Measurements from ENCODE around the gene SLC16A6.
"Not testable (repeated sequence)": the region's sequence is repeated elsewhere in the genome, so short reads cannot be mapped to it uniquely, and the experiment has no call there.

The SLC16A6 gene

GRCh38 chr17:68288375-68288774 lies 2.6 kb downstream of the SLC16A6 start:
- no peak overlapping the region for H3K4me2 ChIP-seq (ENCODE audit: insufficient read depth, low read length, poor library complexity, severe bottlenecking)
- no peak overlapping the region for H2AK5ac ChIP-seq (ENCODE audit: low read depth, low read length)
- WGBS, 2 donors (ENCODE audit: extremely low coverage in 2 of 2, insufficient read length in 2 of 2, insufficient replicate concordance in 1 of 2): no CpG with 5 or more reads among the region's 5 CpGs
- H2AFZ ChIP-seq (ENCODE audit: low read length): no peak overlapping the region
- H3K18ac ChIP-seq (ENCODE audit: low read length): no peak overlapping the region
- no peak overlapping the region for H3K4me3 ChIP-seq (ENCODE audit: low read length in 2 of 2)
- no peak overlapping the region for H2BK15ac ChIP-seq (ENCODE audit: low read length)
- no peak overlapping the region for H3K4ac ChIP-seq (ENCODE audit: low read length)
- no peak overlapping the region for H2BK5ac ChIP-seq (ENCODE audit: low read length)
- H2BK120ac ChIP-seq (ENCODE audit: low read depth, low read length): no peak overlapping the region
- no peaks in the 10 kb centered on the region for H3K36me3 ChIP-seq (replicated peaks in 1 of 2; ENCODE audit: control insufficient read depth in 2 of 2, insufficient read depth in 2 of 2, low read length in 2 of 2)
- no peaks in the 10 kb centered on the region for H3K9me3 ChIP-seq (replicated peaks in 1 of 2; ENCODE audit: control insufficient read depth in 2 of 2, insufficient read depth in 1 of 2, low read depth in 1 of 2, low read length in 2 of 2)
- H3K4me1 ChIP-seq (ENCODE audit: control insufficient read depth in 2 of 2, insufficient read depth in 1 of 2, low read depth in 1 of 2, low read length in 2 of 2): peaks cover 0 to 7% of the 10 kb centered on the region in 2 donors
- H3K23ac ChIP-seq (ENCODE audit: low read depth, low read length, poor library complexity): no peak overlapping the region
- no peak overlapping the region for H2BK12ac ChIP-seq (ENCODE audit: low read length)
- no peak overlapping the region for H3K9ac ChIP-seq (ENCODE audit: low read depth, low read length, poor library complexity)
- no peak overlapping the region for H3K14ac ChIP-seq (ENCODE audit: low read length)
- no peak for DNase-seq (ENCODE audit: low spot score)
- H3K27ac ChIP-seq (replicated peaks; ENCODE audit: low read length): no peak overlapping the region
- H3K27me3 ChIP-seq (ENCODE audit: control insufficient read depth in 3 of 3, insufficient read depth in 3 of 3, low read depth in 1 of 3, low read length in 3 of 3): peaks cover 0 to 21% (median 3%) of the 10 kb centered on the region in 3 experiments
- H4K91ac ChIP-seq (ENCODE audit: low read depth, low read length, poor library complexity): no peak overlapping the region
- no peaks in the 10 kb centered on the region for H3K79me1 ChIP-seq (ENCODE audit: low read depth, low read length)
- H4K8ac ChIP-seq (ENCODE audit: low read depth, low read length): no peak overlapping the region

DNA sequence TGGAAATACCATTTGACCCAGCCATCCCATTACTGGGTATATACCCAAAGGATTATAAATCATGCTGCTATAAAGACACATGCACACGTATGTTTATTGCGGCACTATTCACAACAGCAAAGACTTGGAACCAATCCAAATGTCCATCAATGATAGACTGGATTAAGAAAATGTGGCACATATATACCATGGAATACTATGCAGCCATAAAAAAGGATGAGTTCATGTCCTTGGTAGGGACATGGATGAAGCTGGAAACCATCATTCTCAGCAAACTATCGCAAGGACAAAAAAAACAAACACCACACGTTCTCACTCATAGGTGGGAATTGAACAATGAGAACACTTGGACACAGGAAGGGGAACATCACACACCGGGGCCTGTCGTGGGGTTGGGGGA lies 9.0 kb downstream of the SLC16A6 start:
- H2AK5ac ChIP-seq (ENCODE audit: low read depth, low read length); H3K18ac ChIP-seq (ENCODE audit: low read length); H2BK120ac ChIP-seq (ENCODE audit: low read depth, low read length); H2BK5ac ChIP-seq (ENCODE audit: low read length); H3K79me1 ChIP-seq (ENCODE audit: low read depth, low read length); H4K8ac ChIP-seq (ENCODE audit: low read depth, low read length); DNase-seq (ENCODE audit: low spot score); H3K27me3 ChIP-seq (ENCODE audit: control insufficient read depth in 3 of 3, insufficient read depth in 3 of 3, low read depth in 1 of 3, low read length in 3 of 3); H2BK12ac ChIP-seq (ENCODE audit: low read length); H3K4me2 ChIP-seq (ENCODE audit: insufficient read depth, low read length, poor library complexity, severe bottlenecking); H2AFZ ChIP-seq (ENCODE audit: low read length); H3K14ac ChIP-seq (ENCODE audit: low read length); H3K23ac ChIP-seq (ENCODE audit: low read depth, low read length, poor library complexity); H3K4me3 ChIP-seq (ENCODE audit: low read length in 2 of 2); H3K4me1 ChIP-seq (ENCODE audit: control insufficient read depth in 2 of 2, insufficient read depth in 1 of 2, low read depth in 1 of 2, low read length in 2 of 2); H4K91ac ChIP-seq (ENCODE audit: low read depth, low read length, poor library complexity); H2BK15ac ChIP-seq (ENCODE audit: low read length); H3K27ac ChIP-seq (replicated peaks; ENCODE audit: low read length); H3K9ac ChIP-seq (ENCODE audit: low read depth, low read length, poor library complexity); H3K4ac ChIP-seq (ENCODE audit: low read length): not testable (repeated sequence)
- peaks cover 0 to 42% of the 10 kb centered on the region in 2 donors for H3K36me3 ChIP-seq (replicated peaks in 1 of 2; ENCODE audit: control insufficient read depth in 2 of 2, insufficient read depth in 2 of 2, low read length in 2 of 2)
- H3K9me3 ChIP-seq (replicated peaks in 1 of 2; ENCODE audit: control insufficient read depth in 2 of 2, insufficient read depth in 1 of 2, low read depth in 1 of 2, low read length in 2 of 2): peaks cover 2 to 32% of the 10 kb centered on the region in 2 donors
- no CpG with 5 or more reads among the region's 6 CpGs for WGBS, 2 donors (ENCODE audit: extremely low coverage in 2 of 2, insufficient read length in 2 of 2, insufficient replicate concordance in 1 of 2)

GRCh38 chr17:68277807-68278206 lies 13.1 kb downstream of the SLC16A6 start:
- H2BK12ac ChIP-seq (ENCODE audit: low read length): no peak overlapping the region
- H3K79me1 ChIP-seq (ENCODE audit: low read depth, low read length): no peaks in the 10 kb centered on the region
- H2BK120ac ChIP-seq (ENCODE audit: low read depth, low read length): no peak overlapping the region
- no peak for DNase-seq (ENCODE audit: low spot score)
- no peak overlapping the region for H2AK5ac ChIP-seq (ENCODE audit: low read depth, low read length)
- no peak overlapping the region for H3K4me3 ChIP-seq (ENCODE audit: low read length in 2 of 2)
- H3K4me1 ChIP-seq (ENCODE audit: control insufficient read depth in 2 of 2, insufficient read depth in 1 of 2, low read depth in 1 of 2, low read length in 2 of 2): no peaks in the 10 kb centered on the region
- H2BK15ac ChIP-seq (ENCODE audit: low read length): no peak overlapping the region
- no peak overlapping the region for H3K27ac ChIP-seq (replicated peaks; ENCODE audit: low read length)
- H3K9ac ChIP-seq (ENCODE audit: low read depth, low read length, poor library complexity): no peak overlapping the region
- no peak overlapping the region for H3K4ac ChIP-seq (ENCODE audit: low read length)
- no peak overlapping the region for H3K14ac ChIP-seq (ENCODE audit: low read length)
- H3K27me3 ChIP-seq (ENCODE audit: control insufficient read depth in 3 of 3, insufficient read depth in 3 of 3, low read depth in 1 of 3, low read length in 3 of 3): no peaks in the 10 kb centered on the region
- no peak overlapping the region for H3K23ac ChIP-seq (ENCODE audit: low read depth, low read length, poor library complexity)
- peaks cover 0 to 73% of the 10 kb centered on the region in 2 donors for H3K36me3 ChIP-seq (replicated peaks in 1 of 2; ENCODE audit: control insufficient read depth in 2 of 2, insufficient read depth in 2 of 2, low read length in 2 of 2)
- no peak overlapping the region for H2BK5ac ChIP-seq (ENCODE audit: low read length)
- H3K9me3 ChIP-seq (replicated peaks in 1 of 2; ENCODE audit: control insufficient read depth in 2 of 2, insufficient read depth in 1 of 2, low read depth in 1 of 2, low read length in 2 of 2): peaks cover 2 to 32% of the 10 kb centered on the region in 2 donors
- H4K8ac ChIP-seq (ENCODE audit: low read depth, low read length): no peak overlapping the region
- H3K18ac ChIP-seq (ENCODE audit: low read length): no peak overlapping the region
- H3K4me2 ChIP-seq (ENCODE audit: insufficient read depth, low read length, poor library complexity, severe bottlenecking): no peak overlapping the region
- no peak overlapping the region for H4K91ac ChIP-seq (ENCODE audit: low read depth, low read length, poor library complexity)
- no peak overlapping the region for H2AFZ ChIP-seq (ENCODE audit: low read length)
- no CpG with 5 or more reads among the region's 5 CpGs for WGBS, 2 donors (ENCODE audit: extremely low coverage in 2 of 2, insufficient read length in 2 of 2, insufficient replicate concordance in 1 of 2)

GRCh38 chr17:68276339-68276738 lies 14.6 kb downstream of the SLC16A6 start:
- not testable (repeated sequence) for H3K4me3 ChIP-seq (ENCODE audit: low read length in 2 of 2); DNase-seq (ENCODE audit: low spot score); H3K79me1 ChIP-seq (ENCODE audit: low read depth, low read length); H3K27me3 ChIP-seq (ENCODE audit: control insufficient read depth in 3 of 3, insufficient read depth in 3 of 3, low read depth in 1 of 3, low read length in 3 of 3); H4K91ac ChIP-seq (ENCODE audit: low read depth, low read length, poor library complexity); H3K23ac ChIP-seq (ENCODE audit: low read depth, low read length, poor library complexity); H3K18ac ChIP-seq (ENCODE audit: low read length); H4K8ac ChIP-seq (ENCODE audit: low read depth, low read length); H3K27ac ChIP-seq (replicated peaks; ENCODE audit: low read length); H3K4me2 ChIP-seq (ENCODE audit: insufficient read depth, low read length, poor library complexity, severe bottlenecking); H2AFZ ChIP-seq (ENCODE audit: low read length); H2BK12ac ChIP-seq (ENCODE audit: low read length); H2AK5ac ChIP-seq (ENCODE audit: low read depth, low read length); H2BK120ac ChIP-seq (ENCODE audit: low read depth, low read length); H3K14ac ChIP-seq (ENCODE audit: low read length); H3K9ac ChIP-seq (ENCODE audit: low read depth, low read length, poor library complexity); H3K4ac ChIP-seq (ENCODE audit: low read length); H2BK5ac ChIP-seq (ENCODE audit: low read length); H3K4me1 ChIP-seq (ENCODE audit: control insufficient read depth in 2 of 2, insufficient read depth in 1 of 2, low read depth in 1 of 2, low read length in 2 of 2); H2BK15ac ChIP-seq (ENCODE audit: low read length)
- WGBS, 2 donors (ENCODE audit: extremely low coverage in 2 of 2, insufficient read length in 2 of 2, insufficient replicate concordance in 1 of 2): no CpG with 5 or more reads among the region's 3 CpGs
- Histone ChIP-seq H3K9me3 (replicated peaks in 1 of 2; ENCODE audit: control insufficient read depth in 2 of 2, insufficient read depth in 1 of 2, low read depth in 1 of 2, low read length in 2 of 2) (peaks cover 2 to 32% of the 10 kb centered on the region in 2 donors), H3K36me3 (replicated peaks in 1 of 2; ENCODE audit: control insufficient read depth in 2 of 2, insufficient read depth in 2 of 2, low read length in 2 of 2) (peaks cover 0 to 78% of the 10 kb centered on the region in 2 donors)
